ENCODE data around the gene XRCC4.

- TF ChIP-seq CTCF (IDR thresholded peaks at IDR 0.05) (no peak), EP300 (IDR thresholded peaks at IDR 0.05) (no peak), POLR2A (IDR thresholded peaks at IDR 0.05) (no peak)
Observed at GRCh38 chr5:83145241-83145640, 67.9 kb downstream of the XRCC4 start.
